Neural crest cell (in vitro differentiated cells): ENCODE results near the gene NPAS3. TPM values are rescaled to one million over a fixed set of nuclear protein-coding genes. Genes with fewer than 3 reads are reported as not detected.

ENCODE experiments used
- DNase-seq: peaks from one replicate; pipeline ENCODE4 v3.0.0; 2021; ENCODE audit warnings: low read depth, mixed read lengths, low spot score
- H3K27ac Mint-ChIP-seq: one replicate; pipeline ENCODE4 v1.8.0; 2021; ENCODE audit warnings: mild to moderate bottlenecking, mixed read lengths; ENCODE audit not compliant: unreplicated experiment
- H3K27me3 Mint-ChIP-seq: 2 replicates; pipeline ENCODE4 v1.8.0; 2021; ENCODE audit warnings: low read depth, mild to moderate bottlenecking, mixed read lengths
- H3K36me3 Mint-ChIP-seq: 2 replicates; pipeline ENCODE4 v1.8.0; 2021; ENCODE audit warnings: low read depth, mild to moderate bottlenecking, mixed read lengths
- H3K4me1 Mint-ChIP-seq: 2 replicates; pipeline ENCODE4 v1.8.0; 2021; ENCODE audit warnings: mixed read lengths
- H3K4me3 Mint-ChIP-seq: one replicate; pipeline ENCODE4 v1.8.0; 2021; ENCODE audit warnings: mild to moderate bottlenecking, mixed read lengths
- H3K9me3 Mint-ChIP-seq: 2 replicates; pipeline ENCODE4 v1.8.0; 2021; ENCODE audit warnings: mixed read lengths
- CTCF ChIP-seq: fragments of 200-600 bp; sonication (generic); conservative IDR thresholded peaks from 2 replicates; pipeline ENCODE4 v1.5.0; 2021; ENCODE audit warnings: antibody characterized with exemption, mild to moderate bottlenecking
- total RNA-seq: library from RNA; stranded (reverse); gene quantifications from 2 replicates; pipeline ENCODE4 v1.2.1, GENCODE V29; 2021

NPAS3 gene
- total RNA-seq, 1 donor from 2014 or later = 18.2 TPM

GRCh38 chr14:33653308-33653695 is 714.6 kb downstream of the NPAS3 start:
- no peaks in the 10 kb centered on the region for H3K36me3 Mint-ChIP-seq
- H3K4me1 Mint-ChIP-seq = peaks cover 19% of the 10 kb centered on the region
- TF ChIP-seq CTCF = no peak
- H3K4me3 Mint-ChIP-seq = no peak overlapping the region
- H3K9me3 Mint-ChIP-seq = no peaks in the 10 kb centered on the region
- no peaks in the 10 kb centered on the region for H3K27me3 Mint-ChIP-seq
- H3K27ac Mint-ChIP-seq = no peak overlapping the region
- DNase-seq = no peak

- H3K36me3 Mint-ChIP-seq = no peaks in the 10 kb centered on the region
- H3K27ac Mint-ChIP-seq = no peak overlapping the region
- H3K4me3 Mint-ChIP-seq = no peak overlapping the region
- no peak for TF ChIP-seq CTCF
- DNase-seq = no peak
- H3K4me1 Mint-ChIP-seq = peaks cover 11% of the 10 kb centered on the region
- no peaks in the 10 kb centered on the region for H3K27me3 Mint-ChIP-seq
- no peaks in the 10 kb centered on the region for H3K9me3 Mint-ChIP-seq
These were observed 716.7 kb downstream of the NPAS3 start for GRCh38 chr14:33655421-33655820.

GRCh38 chr14:33657476-33657875 is 718.8 kb downstream of the NPAS3 start:
- Mint-ChIP-seq H3K9me3 (peaks cover 1% of the 10 kb centered on the region), H3K27me3 (no peaks in the 10 kb centered on the region), H3K4me1 (peaks cover 8% of the 10 kb centered on the region), H3K27ac (no peak overlapping the region), H3K36me3 (peaks cover 5% of the 10 kb centered on the region), H3K4me3 (no peak overlapping the region)
- no peak for DNase-seq
- no peak for TF ChIP-seq CTCF

GRCh38 chr14:33660248-33660647 is 721.6 kb downstream of the NPAS3 start:
- H3K4me1 Mint-ChIP-seq = peaks cover 8% of the 10 kb centered on the region
- peaks cover 23% of the 10 kb centered on the region for H3K36me3 Mint-ChIP-seq
- TF ChIP-seq CTCF = no peak
- peaks cover 9% of the 10 kb centered on the region for H3K9me3 Mint-ChIP-seq
- no peaks in the 10 kb centered on the region for H3K27me3 Mint-ChIP-seq
- no peak for DNase-seq
- H3K4me3 Mint-ChIP-seq = no peak overlapping the region
- no peak overlapping the region for H3K27ac Mint-ChIP-seq

GRCh38 chr14:33661101-33661500 is 722.4 kb downstream of the NPAS3 start:
- DNase-seq = no peak
- peaks cover 9% of the 10 kb centered on the region for H3K9me3 Mint-ChIP-seq
- TF ChIP-seq CTCF = no peak
- H3K36me3 Mint-ChIP-seq = peaks cover 23% of the 10 kb centered on the region
- H3K27me3 Mint-ChIP-seq = no peaks in the 10 kb centered on the region
- no peak overlapping the region for H3K27ac Mint-ChIP-seq
- H3K4me3 Mint-ChIP-seq = no peak overlapping the region
- peaks cover 8% of the 10 kb centered on the region for H3K4me1 Mint-ChIP-seq

- TF ChIP-seq CTCF = no peak
- no peaks in the 10 kb centered on the region for H3K27me3 Mint-ChIP-seq
- H3K36me3 Mint-ChIP-seq = peaks cover 14% of the 10 kb centered on the region
- H3K4me1 Mint-ChIP-seq = no peaks in the 10 kb centered on the region
- DNase-seq = no peak
- no peak overlapping the region for H3K27ac Mint-ChIP-seq
- peaks cover 8% of the 10 kb centered on the region for H3K9me3 Mint-ChIP-seq
- no peak overlapping the region for H3K4me3 Mint-ChIP-seq
These were observed 729.4 kb downstream of the NPAS3 start for GRCh38 chr14:33668066-33668465.
